Measurements from ENCODE around the gene NELL1.

- no peak for TF ChIP-seq CTCF (conservative IDR thresholded peaks at IDR 0.05; ENCODE audit: low read length)
- no peak for TF ChIP-seq EZH2phosphoT487 (IDR thresholded peaks at IDR 0.05; ENCODE audit: borderline replicate concordance)
Measured at GRCh38 chr11:21353425-21353824, 684.0 kb downstream of the NELL1 start.
